Heart right ventricle (tissue), 16 donors: ENCODE measurements around the gene CHRNA1. TPM values are rescaled to one million over a fixed set of nuclear protein-coding genes. Genes with fewer than 3 reads are reported as not detected.

Source experiments
- ATAC-seq, 8 donors: fragments of 200-7000 bp; cut with Tn5 transposase; one replicate each; pipeline ENCODE4 v1.9.1; 2020; ENCODE audit warnings: mild to moderate bottlenecking in 8 of 8, moderate library complexity in 8 of 8, moderate number of reproducible peaks in 1 of 8
- DNase-seq, 2 donors: peaks; one replicate each; pipeline ENCODE4 v3.0.0-alpha.2; 2020
- H3K27ac ChIP-seq, 10 donors: fragments of 200-600 bp; sonication (generic) in 2 of 10; one replicate each; pipeline versions ENCODE4 v1.5.0 to v1.8.0; 2020 to 2022; ENCODE audit warnings: mild to moderate bottlenecking in 3 of 10
- H3K27me3 ChIP-seq, 7 donors: fragments of 200-600 bp; one replicate each; pipeline ENCODE4 v1.8.0; 2021 to 2022; ENCODE audit warnings: mild to moderate bottlenecking in 2 of 7
- H3K36me3 ChIP-seq, 9 donors: fragments of 200-600 bp; sonication (generic) in 1 of 9; one replicate each; pipeline versions ENCODE4 v1.5.0 to v1.8.0; 2020 to 2022; ENCODE audit warnings: mild to moderate bottlenecking in 2 of 9
- H3K4me1 ChIP-seq, 9 donors: fragments of 200-600 bp; sonication (generic) in 1 of 9; one replicate each; pipeline versions ENCODE4 v1.5.0 to v1.8.0; 2020 to 2022; ENCODE audit warnings: mild to moderate bottlenecking in 4 of 9
- H3K4me3 ChIP-seq, 10 donors: fragments of 200-600 bp; sonication (generic) in 2 of 10; one replicate each; pipeline versions ENCODE4 v1.5.0 to v1.8.0; 2020 to 2022; ENCODE audit warnings: mild to moderate bottlenecking in 7 of 10, moderate library complexity in 2 of 10
- H3K9me3 ChIP-seq, 11 donors: fragments of 200-600 bp in 10 of 11; sonication (generic) in 2 of 11; one replicate each; pipeline versions ENCODE4 v1.5.0 to v1.8.0; 2013 to 2022; ENCODE audit warnings: mild to moderate bottlenecking in 2 of 11, control low read depth in 1 of 11, moderate library complexity in 1 of 11
- WGBS, 2 donors: extraction: QIAGEN DNeasy Blood & Tissue Kit; methylation state at CpG; one replicate each; pipeline ENCODE4 v1.1.7; 2013; ENCODE audit warnings: inconsistent platforms in 1 of 2; 5-methylcytosine and 5-hydroxymethylcytosine counted together
- intact Hi-C, 10 donors: fragments of 100-400 bp; cut with DNase I; formaldehyde crosslinking; loops; one replicate each; pipeline versions ENCODE4 v1.11.1 to v1.14.2; 2022
- polyA plus RNA-seq, 2 donors: library from polyadenylated mRNA; stranded (reverse); fragments of 200-250 nt; gene quantifications; one replicate each; pipeline ENCODE4 v1.2.3, GENCODE V29; 2013
- total RNA-seq, 10 donors: library from RNA; stranded (reverse); fragmentation: NEBNext Ultra II Directional in 3 of 10; extraction: Animal tissue kit (Norgen Biotek cat#: 25700) in 3 of 10; gene quantifications; one replicate each; pipeline versions ENCODE4 v1.2.1 to v1.2.4, GENCODE V29; 2021 to 2023
- TF ChIP-seq, protein P1 (sequence below), 9 donors: fragments of 200-600 bp; sonication (generic) in 2 of 9; IDR thresholded peaks; one replicate each; pipeline versions ENCODE4 v1.5.0 to v1.8.0; 2021 to 2022; ENCODE audit warnings: antibody characterized with exemption in 9 of 9, mild to moderate bottlenecking in 5 of 9, moderate library complexity in 1 of 9
- donor health status: Arrhythmogenic right ventricular cardiomyopathy.
- donor health status: ischemic (EF 13 %, LVEDD 7.1; RV severe dilation, severe dysfunction).
- donor health status: healthy with polysubstance abuse.
- donor health status: DM: no; HTN: yes; CAD: no.
- donor health status: DM: no; HTN: no; CAD: no.
- donor health status: ischemic (EF 25% LVEDD 6.9; RV normal size, moderate dysfunction).
- donor health status: ischemic (EF 25% LVEDD 5.7; RV mildly dilated, moderate dysfunction).
- donor health status: healthy.
- donor health status: DM: yes; HTN: yes; CAD: no.
- donor health status: Ischemic cardiomyopathy.
- donor health status: ischemic (EF 35%, LVEDD 5.7; RV mildly dilated, moderate dysfunction).
- donor health status: nonischemic (EF 11% LVEDD 7.7; RV severe dilation, severe dysfunction).
- donor health status: DM: yes; HTN: yes; CAD: no.
- donor health status: PGD.
- donor health status: ischemic (EF 29% LVEDD 5.4; RV normal size, mild dysfunction).
- donor health status: nonischemic (EF 23%, LVEDD 6.1; RV moderate dilation, normal function).

CHRNA1 gene
- total and polyA plus RNA-seq, 12 donors: 0.07 to 1.3 (median 0.50) TPM; not detected in 5

DNA sequence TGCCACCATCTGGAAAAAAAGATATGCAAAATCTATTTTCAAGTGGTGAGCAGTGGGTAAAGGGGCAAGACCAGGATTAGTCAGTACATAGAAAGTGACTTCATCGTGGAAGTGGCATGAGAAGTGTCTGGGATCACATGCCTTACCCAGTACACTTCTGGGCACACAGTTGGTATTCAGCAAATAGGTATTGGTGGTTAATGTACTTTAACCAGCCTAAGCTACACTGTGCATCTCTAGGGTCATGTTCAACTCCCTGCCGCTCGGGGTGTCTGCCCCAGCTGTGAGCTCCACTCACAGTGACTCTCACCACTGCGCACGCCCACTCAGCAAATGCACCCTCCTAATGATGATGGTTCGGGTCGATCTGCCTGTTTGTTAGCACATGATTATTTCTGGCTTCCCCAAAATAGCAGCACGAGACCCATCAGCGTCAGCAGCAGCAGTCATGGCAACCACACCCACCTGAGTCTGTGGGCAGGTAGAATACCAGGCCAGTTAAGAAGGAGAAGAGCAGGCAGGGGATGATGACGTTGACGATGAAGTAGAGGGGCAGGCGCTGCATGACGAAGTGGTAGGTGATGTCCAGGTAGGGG, 11.1 kb downstream of the CHRNA1 start:
- no peak for DNase-seq
- TF ChIP-seq, protein P1, sequence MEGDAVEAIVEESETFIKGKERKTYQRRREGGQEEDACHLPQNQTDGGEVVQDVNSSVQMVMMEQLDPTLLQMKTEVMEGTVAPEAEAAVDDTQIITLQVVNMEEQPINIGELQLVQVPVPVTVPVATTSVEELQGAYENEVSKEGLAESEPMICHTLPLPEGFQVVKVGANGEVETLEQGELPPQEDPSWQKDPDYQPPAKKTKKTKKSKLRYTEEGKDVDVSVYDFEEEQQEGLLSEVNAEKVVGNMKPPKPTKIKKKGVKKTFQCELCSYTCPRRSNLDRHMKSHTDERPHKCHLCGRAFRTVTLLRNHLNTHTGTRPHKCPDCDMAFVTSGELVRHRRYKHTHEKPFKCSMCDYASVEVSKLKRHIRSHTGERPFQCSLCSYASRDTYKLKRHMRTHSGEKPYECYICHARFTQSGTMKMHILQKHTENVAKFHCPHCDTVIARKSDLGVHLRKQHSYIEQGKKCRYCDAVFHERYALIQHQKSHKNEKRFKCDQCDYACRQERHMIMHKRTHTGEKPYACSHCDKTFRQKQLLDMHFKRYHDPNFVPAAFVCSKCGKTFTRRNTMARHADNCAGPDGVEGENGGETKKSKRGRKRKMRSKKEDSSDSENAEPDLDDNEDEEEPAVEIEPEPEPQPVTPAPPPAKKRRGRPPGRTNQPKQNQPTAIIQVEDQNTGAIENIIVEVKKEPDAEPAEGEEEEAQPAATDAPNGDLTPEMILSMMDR (IDR thresholded peaks at IDR 0.05): no peak
- H3K9me3 ChIP-seq: no peaks in the 10 kb centered on the region
- no peak overlapping the region for H3K4me3 ChIP-seq
- H3K27me3 ChIP-seq: peaks cover 0 to 6% (median 0%) of the 10 kb centered on the region in 7 donors
- ATAC-seq: peak in 4 of 8 donors; percentile 29 to 62 (median 46)
- H3K36me3 ChIP-seq: no peaks in the 10 kb centered on the region
- WGBS, 2 donors: 85 to 89% methylated on average over 13 of the region's 13 CpGs
- intact Hi-C loops: no loop called here
- H3K4me1 ChIP-seq: peaks cover 0 to 15% (median 0%) of the 10 kb centered on the region in 9 donors
- H3K27ac ChIP-seq: no peak overlapping the region

DNA sequence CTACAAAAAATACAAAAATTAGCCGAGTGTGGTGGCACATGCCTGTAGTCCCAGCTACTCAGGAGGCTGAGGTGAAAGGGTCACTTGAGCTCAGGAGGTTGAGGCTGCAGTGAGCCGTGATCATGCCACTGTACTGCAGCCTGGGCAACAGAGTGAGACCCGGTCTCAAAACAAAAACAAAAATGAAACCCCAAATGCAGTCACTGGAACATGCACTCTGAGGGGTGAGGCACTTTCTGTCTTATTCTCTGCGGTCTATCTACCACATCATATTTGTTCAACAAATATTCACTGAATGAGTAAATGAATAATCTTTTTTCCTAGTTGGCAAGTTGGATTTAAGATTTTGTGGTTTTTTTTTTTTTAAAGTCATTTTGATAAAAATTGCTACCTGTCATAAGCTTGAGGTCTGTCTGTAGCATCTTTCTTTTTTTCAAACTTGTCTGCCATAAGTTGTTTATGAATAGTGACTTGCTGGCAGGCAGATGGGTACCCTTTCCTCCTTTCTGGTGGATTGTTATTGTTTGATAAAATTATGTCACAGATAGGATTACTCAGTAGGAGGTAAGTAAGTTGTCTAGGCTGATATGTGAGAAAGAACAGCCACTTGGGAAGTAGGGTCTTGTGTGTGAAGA, 11.8 kb downstream of the CHRNA1 start:
- H3K36me3 ChIP-seq: no peaks in the 10 kb centered on the region
- no peak overlapping the region for H3K27ac ChIP-seq
- peaks cover 0 to 15% (median 0%) of the 10 kb centered on the region in 9 donors for H3K4me1 ChIP-seq
- H3K4me3 ChIP-seq: no peak overlapping the region
- H3K9me3 ChIP-seq: no peaks in the 10 kb centered on the region
- ATAC-seq: no peak
- intact Hi-C loops: no loop called here
- TF ChIP-seq, protein P1 (IDR thresholded peaks at IDR 0.05): no peak
- 89 to 96% methylated on average over 4 of the region's 4 CpGs for WGBS, 2 donors
- H3K27me3 ChIP-seq: peaks cover 0 to 6% (median 0%) of the 10 kb centered on the region in 7 donors
- no peak for DNase-seq

- ATAC-seq (no peak), DNase-seq (no peak)
- intact Hi-C loops: no loop called here
- TF ChIP-seq, protein P1 (IDR thresholded peaks at IDR 0.05): no peak
- Histone ChIP-seq H3K27me3 (peaks cover 0 to 6% (median 0%) of the 10 kb centered on the region in 7 donors), H3K4me3 (no peak overlapping the region), H3K9me3 (no peaks in the 10 kb centered on the region), H3K27ac (no peak overlapping the region), H3K4me1 (peaks cover 0 to 15% (median 0%) of the 10 kb centered on the region in 9 donors), H3K36me3 (no peaks in the 10 kb centered on the region)
- WGBS, 2 donors: 85 to 86% methylated on average over 5 of the region's 5 CpGs
These were observed 13.3 kb downstream of the CHRNA1 start for GRCh38 chr2:174750923-174751441.

DNA sequence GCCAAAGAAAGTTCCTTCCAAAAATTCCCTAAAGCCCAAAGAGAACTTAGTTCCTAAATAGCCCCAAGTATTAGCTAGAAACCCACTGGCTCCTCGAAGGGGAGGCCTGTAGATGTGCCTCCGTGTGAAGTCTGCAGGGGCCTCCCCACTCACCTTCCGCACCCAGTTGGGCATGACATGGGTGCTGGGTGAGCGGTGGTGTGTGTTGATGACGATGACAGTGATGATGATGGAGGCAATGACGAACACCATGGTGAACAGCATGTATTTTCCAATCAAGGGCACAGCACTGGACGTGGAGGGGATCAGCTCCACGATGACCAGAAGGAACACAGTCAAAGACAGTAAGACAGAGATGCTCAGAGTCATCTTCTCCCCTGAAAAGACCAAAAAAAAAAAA, 14.5 kb downstream of the CHRNA1 start:
- Histone ChIP-seq H3K27ac (no peak overlapping the region), H3K36me3 (no peaks in the 10 kb centered on the region), H3K27me3 (peaks cover 0 to 6% (median 0%) of the 10 kb centered on the region in 7 donors), H3K9me3 (no peaks in the 10 kb centered on the region), H3K4me3 (no peak overlapping the region), H3K4me1 (peaks cover 0 to 15% (median 0%) of the 10 kb centered on the region in 9 donors)
- WGBS, 2 donors: 86 to 87% methylated on average over 8 of the region's 8 CpGs
- TF ChIP-seq, protein P1 (IDR thresholded peaks at IDR 0.05): no peak
- ATAC-seq (no peak), DNase-seq (no peak)
- intact Hi-C loops: no loop called here
